Right cardiac atrium (tissue), 5 donors: Measurements from ENCODE around the gene SYCE1L. TPM values are rescaled to one million over a fixed set of nuclear protein-coding genes. Genes with fewer than 3 reads are reported as not detected.
A peak's percentile ranks its signal among the peaks of the same experiment; 100 is the strongest.
"Not testable (repeated sequence)": the region's sequence is repeated elsewhere in the genome, so short reads cannot be mapped to it uniquely, and the experiment has no call there.

ENCODE experiments used
- ATAC-seq, 2 donors: fragments of 200-7000 bp; cut with Tn5 transposase; one replicate each; pipeline versions ENCODE4 v1.8.0 to v1.9.1; 2020; ENCODE audit warnings: moderate library complexity in 2 of 2, mild to moderate bottlenecking in 1 of 2
- DNase-seq, 3 donors: peaks; one replicate each; pipeline ENCODE4 v3.0.0-alpha.2; 2020
- H3K27ac ChIP-seq: one replicate; pipeline ENCODE4 v1.5.1; 2013; ENCODE audit warnings: mild to moderate bottlenecking, low read length, control low read depth, moderate library complexity
- H3K27me3 ChIP-seq: one replicate; pipeline ENCODE4 v1.6.1; 2013; ENCODE audit not compliant: control insufficient read depth, insufficient read depth
- H3K4me1 ChIP-seq: one replicate; pipeline ENCODE4 v1.6.1; 2013; ENCODE audit warnings: low read length; ENCODE audit not compliant: control insufficient read depth, insufficient read depth
- H3K4me3 ChIP-seq: one replicate; pipeline ENCODE4 v1.5.1; 2013; ENCODE audit warnings: low read length, control low read depth
- H3K9me3 ChIP-seq: one replicate; pipeline ENCODE4 v1.6.1; 2013; ENCODE audit warnings: low read length; ENCODE audit not compliant: control insufficient read depth
- WGBS: extraction: QIAGEN DNeasy Blood & Tissue Kit; methylation state at CpG from one replicate; pipeline ENCODE4 v1.1.7; 2013; 5-methylcytosine and 5-hydroxymethylcytosine counted together
- intact Hi-C, 4 donors: fragments of 100-400 bp; cut with DNase I; formaldehyde crosslinking; loops; one replicate each; pipeline versions ENCODE4 v1.11.0 to v1.14.0; 2022 to 2023
- polyA plus RNA-seq: library from polyadenylated mRNA; stranded (reverse); fragments of 200-250 nt; gene quantifications from one replicate; pipeline ENCODE4 v1.2.3, GENCODE V29; 2013
- total RNA-seq, 4 donors: library from RNA; stranded (reverse); fragmentation: NEBNext Ultra II Directional; extraction: Animal tissue kit (Norgen Biotek cat#: 25700); gene quantifications; one replicate each; pipeline ENCODE4 v1.2.1, GENCODE V29; 2021
- donor health status: healthy with polysubstance abuse.
- donor health status: DM: no; HTN: yes; CAD: no.
- donor health status: DM: no; HTN: no; CAD: no.
- donor health status: DM: no; HTN: yes; CAD: no; lungs with severe emphysema.
- donor health status: DM: yes; HTN: yes; CAD: no.

The SYCE1L gene
- total and polyA plus RNA-seq, 5 donors, result 0.70 to 4.5 (median 2.9) TPM

- H3K27me3 ChIP-seq, result no peaks in the 10 kb centered on the region
- no peaks in the 10 kb centered on the region for H3K9me3 ChIP-seq
- no peaks in the 10 kb centered on the region for H3K4me1 ChIP-seq
- peak in 1 of 2 donors; percentile 42 for ATAC-seq
- intact Hi-C loops, result loop anchor here in 3 of 4 donors (5.0 to 10.0 kb wide), 3 partner anchors 518 to 1386 kb away; no protein-coding TSS in a partner anchor
- no peak overlapping the region for H3K4me3 ChIP-seq
- DNase-seq, result no peak
- no peak overlapping the region for H3K27ac ChIP-seq
Observed at GRCh38 chr16:77172951-77173350, 26.3 kb upstream of the SYCE1L start.

- no peak for DNase-seq
- Histone ChIP-seq H3K27me3 (no peaks in the 10 kb centered on the region), H3K4me3 (no peak overlapping the region), H3K4me1 (no peaks in the 10 kb centered on the region), H3K27ac (no peak overlapping the region), H3K9me3 (no peaks in the 10 kb centered on the region)
- ATAC-seq, result no peak
- intact Hi-C loops, result no loop called here
- WGBS, result 78% methylated on average over 1 of the region's 1 CpG
Observed at GRCh38 chr16:77183137-77183536, 16.1 kb upstream of the SYCE1L start.

GRCh38 chr16:77186298-77186697, 12.9 kb upstream of the SYCE1L start:
- 95% methylated on average over 1 of the region's 1 CpG for WGBS
- intact Hi-C loops, H3K27ac ChIP-seq, H3K27me3 ChIP-seq, H3K4me3 ChIP-seq, H3K9me3 ChIP-seq, ATAC-seq, DNase-seq, H3K4me1 ChIP-seq: not testable (repeated sequence)

- H3K27ac ChIP-seq, result peak overlapping the region; percentile 96
- under 1% methylated on average over 19 of the region's 19 CpGs for WGBS
- ATAC-seq, result no peak
Observed at GRCh38 chr16:77190190-77190477, 9.1 kb upstream of the SYCE1L start.

GRCh38 chr16:77190478-77191258, 8.5 kb upstream of the SYCE1L start, which contains the start of gene MON1B:
TSS of gene MON1B (plus strand) at chr16:77191190. CDS start at chr16:77191486, 296 bp downstream.
- ATAC-seq (peak; percentile 99 to 100), DNase-seq (peak; percentile 98 to 99 (median 98))
- H3K27me3 ChIP-seq, result no peaks in the 10 kb centered on the region
- H3K9me3 ChIP-seq, result no peaks in the 10 kb centered on the region
- peak within 1 kb of the TSS; percentile 100 for H3K27ac ChIP-seq
- H3K4me3 ChIP-seq, result peak within 1 kb of the TSS; percentile 91
- under 1% methylated on average over 63 of the region's 63 CpGs for WGBS
- intact Hi-C loops, result no loop called here
- peaks cover 2% of the 10 kb centered on the region for H3K4me1 ChIP-seq

More at GRCh38 chr16:77190190-77190477, 9.1 kb upstream of the SYCE1L start:
- no peaks in the 10 kb centered on the region for H3K27me3 ChIP-seq
- intact Hi-C loops, result no loop called here
- peaks cover 2% of the 10 kb centered on the region for H3K4me1 ChIP-seq
- peak overlapping the region; percentile 91 for H3K4me3 ChIP-seq
- no peak for DNase-seq
- H3K9me3 ChIP-seq, result no peaks in the 10 kb centered on the region

GRCh38 chr16:77191259-77191969, 7.8 kb upstream of the SYCE1L start:
- 5% methylated on average over 24 of the region's 24 CpGs for WGBS
- Histone ChIP-seq H3K9me3 (no peaks in the 10 kb centered on the region), H3K27me3 (no peaks in the 10 kb centered on the region), H3K4me1 (peaks cover 2% of the 10 kb centered on the region), H3K4me3 (peak overlapping the region; percentile 91), H3K27ac (peak overlapping the region; percentile 100)
- intact Hi-C loops, result no loop called here
- DNase-seq (peak; percentile 32 to 68 (median 64)), ATAC-seq (peak in 1 of 2 donors; percentile 2)

- Histone ChIP-seq H3K4me1 (peaks cover 2% of the 10 kb centered on the region), H3K27me3 (no peaks in the 10 kb centered on the region), H3K27ac (no peak overlapping the region), H3K9me3 (no peaks in the 10 kb centered on the region), H3K4me3 (no peak overlapping the region)
- ATAC-seq, result no peak
- 98% methylated on average over 13 of the region's 13 CpGs for WGBS
- intact Hi-C loops, result no loop called here
- DNase-seq, result peak in 1 of 3 donors; percentile 49
Observed at GRCh38 chr16:77193377-77193776, 5.8 kb upstream of the SYCE1L start.

GRCh38 chr16:77194295-77195231, 4.6 kb upstream of the SYCE1L start:
- no peaks in the 10 kb centered on the region for H3K9me3 ChIP-seq
- no peak for DNase-seq
- ATAC-seq, result no peak
- H3K27ac ChIP-seq, result no peak overlapping the region
- H3K27me3 ChIP-seq, result no peaks in the 10 kb centered on the region
- 96% methylated on average over 48 of the region's 48 CpGs for WGBS
- no peak overlapping the region for H3K4me3 ChIP-seq
- intact Hi-C loops, result no loop called here
- H3K4me1 ChIP-seq, result peaks cover 2% of the 10 kb centered on the region

GRCh38 chr16:77195411-77195810, 3.8 kb upstream of the SYCE1L start:
- intact Hi-C loops, result no loop called here
- WGBS, result 83% methylated on average over 8 of the region's 8 CpGs

GRCh38 chr16:77197747-77198146, 1.5 kb upstream of the SYCE1L start:
- no peaks in the 10 kb centered on the region for H3K4me1 ChIP-seq
- H3K9me3 ChIP-seq, result no peaks in the 10 kb centered on the region
- intact Hi-C loops, result no loop called here
- no peak for DNase-seq
- no peak overlapping the region for H3K4me3 ChIP-seq
- 99% methylated on average over 2 of the region's 2 CpGs for WGBS
- no peak overlapping the region for H3K27ac ChIP-seq
- no peaks in the 10 kb centered on the region for H3K27me3 ChIP-seq
- no peak for ATAC-seq

More at GRCh38 chr16:77195411-77195810, 3.8 kb upstream of the SYCE1L start:
- Histone ChIP-seq H3K9me3 (no peaks in the 10 kb centered on the region), H3K27me3 (no peaks in the 10 kb centered on the region), H3K4me3 (no peak overlapping the region), H3K4me1 (peaks cover 2% of the 10 kb centered on the region), H3K27ac (no peak overlapping the region)
- ATAC-seq (no peak), DNase-seq (no peak)
